OCI-LY3 (cell line): Measurements from ENCODE around the gene GPR171.

Source experiments
- CTCF ChIP-seq: fragments of 200-600, 300-600 bp; sonication (generic); IDR thresholded peaks from 2 replicates; pipeline ENCODE4 v1.5.1; 2014; ENCODE audit warnings: antibody characterized with exemption, low read length, low read depth
- EZH2phosphoT487 ChIP-seq: fragments of 200-600 bp; shearing (Covaris generic); IDR thresholded peaks from 2 replicates; pipeline ENCODE4 v1.6.1; 2018; ENCODE audit warnings: antibody characterized with exemption, mixed run types, low read depth

GRCh38 chr3:151201051-151201730 is 1.8 kb downstream of the GPR171 start:
- no peak for TF ChIP-seq CTCF
- no peak for TF ChIP-seq EZH2phosphoT487
